T-cell (primary cell): Measurements from ENCODE around the gene LRP1. TPM values are rescaled to one million over a fixed set of nuclear protein-coding genes. Genes with fewer than 3 reads are reported as not detected.

Source experiments
- ATAC-seq, 4 experiments: fragments of 200-7000 bp in 3 of 4; fragments of 150-1000 bp in 1 of 4; cut with Tn5 transposase; replicated peaks in 1 of 4; 1 replicate in 3 of 4; 2 replicates in 1 of 4; pipeline ENCODE4 v1.10.0; 2021; ENCODE audit warnings: moderate library complexity in 3 of 4, mild to moderate bottlenecking in 2 of 4, moderate number of reproducible peaks in 1 of 4
- CTCF ChIA-PET, 2 donors: fragments of 300-600 bp; sonication (Branson Sonifier 250); formaldehyde crosslinking; loops; one replicate each; lab custom pipeline; 2022; ENCODE audit warnings: antibody characterized with exemption in 2 of 2; lab: Charles Lee
- POLR2A ChIA-PET, 2 donors: fragments of 300-600 bp; sonication (Branson Sonifier 250); formaldehyde crosslinking; loops; one replicate each; lab custom pipeline; 2022; ENCODE audit warnings: antibody characterized with exemption in 2 of 2; lab: Charles Lee
- DNase-seq, 35 experiments: peaks; one replicate each; pipeline versions ENCODE4 v3.0.0 to v3.0.0-alpha.2; 2013 to 2023
- H3K27ac ChIP-seq: one replicate; pipeline ENCODE4 v1.5.1; 2013; ENCODE audit warnings: low read length
- H3K27me3 ChIP-seq, 2 experiments: replicated peaks in 1 of 2; 1 replicate in 1 of 2; 2 replicates in 1 of 2; pipeline versions ENCODE4 v1.6.1 to v1.7.0; 2013; ENCODE audit warnings: low read length in 1 of 2, mixed read lengths in 1 of 2; ENCODE audit not compliant: control insufficient read depth in 2 of 2, insufficient read depth in 2 of 2; ENCODE audit errors: extremely low read depth in 1 of 2
- H3K36me3 ChIP-seq, 2 donors: 1 replicate in 1 of 2; 2 replicates in 1 of 2; pipeline versions ENCODE4 v1.6.1 to v1.7.0; 2013; ENCODE audit warnings: low read length in 1 of 2; ENCODE audit not compliant: control insufficient read depth in 2 of 2, insufficient read depth in 1 of 2; ENCODE audit errors: extremely low read depth in 1 of 2
- H3K4me1 ChIP-seq, 2 experiments: 1 replicate in 1 of 2; 2 replicates in 1 of 2; pipeline versions ENCODE4 v1.6.1 to v1.7.0; 2013; ENCODE audit warnings: low read length in 2 of 2, mixed read lengths in 1 of 2; ENCODE audit not compliant: insufficient read depth in 2 of 2, control insufficient read depth in 1 of 2; ENCODE audit errors: extremely low read depth in 1 of 2
- H3K4me3 ChIP-seq, 2 donors: 1 replicate in 1 of 2; 2 replicates in 1 of 2; pipeline versions ENCODE4 v1.5.1 to v1.7.0; 2013; ENCODE audit warnings: mild to moderate bottlenecking in 2 of 2, low read length in 1 of 2, moderate library complexity in 1 of 2; ENCODE audit not compliant: control insufficient read depth in 1 of 2; ENCODE audit errors: extremely low read depth in 1 of 2
- H3K9me3 ChIP-seq: 2 replicates; pipeline ENCODE4 v1.7.0; 2013
- H3K27ac Mint-ChIP-seq, 2 donors: one replicate each; pipeline ENCODE4 v1.8.0; 2020 to 2021; ENCODE audit warnings: mild to moderate bottlenecking in 2 of 2, mixed read lengths in 2 of 2
- H3K27me3 Mint-ChIP-seq, 2 donors: one replicate each; pipeline ENCODE4 v1.8.0; 2021 to 2022; ENCODE audit warnings: mixed read lengths in 2 of 2
- H3K36me3 Mint-ChIP-seq: one replicate; pipeline ENCODE4 v1.8.0; 2021; ENCODE audit warnings: mixed read lengths
- H3K4me1 Mint-ChIP-seq, 3 donors: one replicate each; pipeline ENCODE4 v1.8.0; 2020 to 2022; ENCODE audit warnings: mixed read lengths in 3 of 3, mild to moderate bottlenecking in 1 of 3
- H3K4me3 Mint-ChIP-seq, 3 donors: one replicate each; pipeline ENCODE4 v1.8.0; 2020 to 2022; ENCODE audit warnings: mild to moderate bottlenecking in 3 of 3, mixed read lengths in 3 of 3, moderate library complexity in 3 of 3
- H3K9me3 Mint-ChIP-seq, 3 donors: one replicate each; pipeline ENCODE4 v1.8.0; 2020 to 2022; ENCODE audit warnings: mixed read lengths in 3 of 3
- WGBS: methylation state at CpG from one replicate; pipeline ENCODE4 v1.1.5; 2013; ENCODE audit warnings: missing lambda C conversion rate; ENCODE audit not compliant: insufficient coverage; 5-methylcytosine and 5-hydroxymethylcytosine counted together
- total RNA-seq, 35 experiments: library from RNA in 6 of 35; stranded (reverse) in 6 of 35; fragments of 120-200 nt in 1 of 35; gene quantifications; one replicate each; pipeline versions ENCODE4 v1.2.1 to v1.2.4 and lab custom pipeline; 2013 to 2026

The LRP1 gene
- total RNA-seq, 5 donors from 2014 or later (not counting 1 experiment from before 2014, with no cell fraction given) = 5.9 to 8.1 (median 7.7) TPM

DNA sequence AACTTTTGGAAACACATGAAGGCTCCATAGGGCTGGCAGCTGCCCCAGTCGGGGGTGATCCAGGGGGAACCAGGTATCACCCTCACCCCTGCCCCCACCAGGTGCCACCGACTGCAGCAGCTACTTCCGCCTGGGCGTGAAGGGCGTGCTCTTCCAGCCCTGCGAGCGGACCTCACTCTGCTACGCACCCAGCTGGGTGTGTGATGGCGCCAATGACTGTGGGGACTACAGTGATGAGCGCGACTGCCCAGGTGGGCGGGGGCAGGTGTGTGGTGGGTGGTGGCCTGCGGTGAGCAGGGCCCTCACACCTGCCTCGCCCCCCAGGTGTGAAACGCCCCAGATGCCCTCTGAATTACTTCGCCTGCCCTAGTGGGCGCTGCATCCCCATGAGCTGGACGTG is 66.0 kb downstream of the LRP1 start:
- WGBS = 80% methylated on average over 16 of the region's 18 CpGs
- ChIA-PET CTCF (no interaction called here), POLR2A (no interaction called here)
- Mint-ChIP-seq H3K27ac (no peak overlapping the region), H3K4me1 (no peaks in the 10 kb centered on the region), H3K36me3 (peaks cover 8% of the 10 kb centered on the region), H3K27me3 (no peaks in the 10 kb centered on the region), H3K9me3 (no peaks in the 10 kb centered on the region), H3K4me3 (no peak overlapping the region)
- no peaks in the 10 kb centered on the region for H3K36me3 ChIP-seq
- DNase-seq (no peak), ATAC-seq (no peak)
- H3K27me3 ChIP-seq = no peaks in the 10 kb centered on the region
- H3K4me3 ChIP-seq = no peak overlapping the region
- H3K4me1 ChIP-seq = no peaks in the 10 kb centered on the region
- H3K9me3 ChIP-seq = no peaks in the 10 kb centered on the region
- H3K27ac ChIP-seq = no peak overlapping the region

DNA sequence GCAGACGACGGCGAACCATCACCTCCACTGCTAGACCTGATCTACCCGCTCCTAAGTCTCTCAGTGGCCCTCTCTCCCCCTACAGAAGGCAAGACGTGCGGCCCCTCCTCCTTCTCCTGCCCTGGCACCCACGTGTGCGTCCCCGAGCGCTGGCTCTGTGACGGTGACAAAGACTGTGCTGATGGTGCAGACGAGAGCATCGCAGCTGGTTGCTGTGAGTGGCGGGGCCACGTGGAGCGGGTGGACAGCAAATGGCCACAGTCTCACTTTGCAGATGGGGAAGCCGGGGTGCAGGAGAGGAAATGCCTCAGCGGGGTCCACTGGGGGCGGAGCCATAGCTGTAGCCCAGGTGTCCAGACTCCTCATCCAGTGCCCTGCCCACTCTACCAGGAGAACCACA is 66.9 kb downstream of the LRP1 start:
- Histone ChIP-seq H3K36me3 (no peaks in the 10 kb centered on the region), H3K4me3 (no peak overlapping the region), H3K27me3 (no peaks in the 10 kb centered on the region), H3K9me3 (no peaks in the 10 kb centered on the region), H3K27ac (no peak overlapping the region), H3K4me1 (no peaks in the 10 kb centered on the region)
- Mint-ChIP-seq H3K36me3 (peaks cover 8% of the 10 kb centered on the region), H3K27ac (no peak overlapping the region), H3K9me3 (no peaks in the 10 kb centered on the region), H3K4me1 (no peaks in the 10 kb centered on the region), H3K4me3 (no peak overlapping the region), H3K27me3 (no peaks in the 10 kb centered on the region)
- whole genome bisulfite sequencing = 87% methylated on average over 18 of the region's 19 CpGs
- POLR2A ChIA-PET = no interaction called here
- ATAC-seq (no peak), DNase-seq (no peak)
- CTCF ChIA-PET = no interaction called here

DNA sequence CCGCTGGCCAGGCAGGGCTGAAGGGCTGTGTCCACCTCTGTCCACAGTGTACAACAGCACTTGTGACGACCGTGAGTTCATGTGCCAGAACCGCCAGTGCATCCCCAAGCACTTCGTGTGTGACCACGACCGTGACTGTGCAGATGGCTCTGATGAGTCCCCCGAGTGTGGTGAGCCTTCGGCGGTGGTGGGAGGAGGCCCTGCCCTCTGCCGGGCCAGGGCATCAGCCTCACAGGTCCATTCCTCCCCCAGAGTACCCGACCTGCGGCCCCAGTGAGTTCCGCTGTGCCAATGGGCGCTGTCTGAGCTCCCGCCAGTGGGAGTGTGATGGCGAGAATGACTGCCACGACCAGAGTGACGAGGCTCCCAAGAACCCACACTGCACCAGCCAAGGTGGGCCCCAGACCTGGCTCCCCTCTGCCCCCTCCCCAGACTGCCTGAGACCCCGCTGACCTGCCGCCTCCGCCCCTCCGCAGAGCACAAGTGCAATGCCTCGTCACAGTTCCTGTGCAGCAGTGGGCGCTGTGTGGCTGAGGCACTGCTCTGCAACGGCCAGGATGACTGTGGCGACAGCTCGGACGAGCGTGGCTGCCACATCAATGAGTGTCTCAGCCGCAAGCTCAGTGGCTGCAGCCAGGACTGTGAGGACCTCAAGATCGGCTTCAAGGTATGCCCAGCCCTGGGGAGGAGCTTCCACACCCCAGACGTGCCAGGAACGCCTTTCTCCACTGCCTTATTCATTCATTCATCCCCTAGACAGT is 67.5 kb downstream of the LRP1 start:
- Mint-ChIP-seq H3K27ac (no peak overlapping the region), H3K4me3 (no peak overlapping the region), H3K36me3 (peaks cover 8% of the 10 kb centered on the region), H3K9me3 (no peaks in the 10 kb centered on the region), H3K4me1 (no peaks in the 10 kb centered on the region), H3K27me3 (no peaks in the 10 kb centered on the region)
- no peak for DNase-seq
- no peaks in the 10 kb centered on the region for H3K36me3 ChIP-seq
- 78% methylated on average over 27 of the region's 34 CpGs for WGBS
- H3K27me3 ChIP-seq = no peaks in the 10 kb centered on the region
- no peaks in the 10 kb centered on the region for H3K9me3 ChIP-seq
- H3K4me1 ChIP-seq = no peaks in the 10 kb centered on the region
- ATAC-seq = no peak
- POLR2A ChIA-PET = no interaction called here
- no peak overlapping the region for H3K4me3 ChIP-seq
- CTCF ChIA-PET = no interaction called here
- no peak overlapping the region for H3K27ac ChIP-seq

DNA sequence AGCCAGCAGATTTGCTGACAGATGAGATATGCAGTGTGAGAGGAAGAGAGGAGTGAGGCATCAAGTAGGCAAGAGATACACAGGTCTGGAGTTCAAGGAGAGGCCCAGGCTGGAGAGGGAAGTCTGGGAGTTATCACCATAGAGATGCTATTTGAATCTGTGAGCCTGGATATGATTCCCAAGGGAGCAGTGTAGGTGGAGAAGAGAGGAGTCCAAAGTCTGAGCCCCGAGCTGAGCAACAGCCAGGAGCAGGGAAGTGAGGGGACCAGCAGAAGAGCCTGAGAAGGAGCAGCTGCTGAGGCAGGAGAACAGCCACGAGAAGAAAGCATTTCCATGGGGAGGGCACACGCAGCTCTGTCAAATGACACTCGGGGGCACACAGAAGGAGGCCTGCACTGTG is 68.2 kb downstream of the LRP1 start:
- no peaks in the 10 kb centered on the region for H3K4me1 ChIP-seq
- ChIA-PET POLR2A (no interaction called here), CTCF (no interaction called here)
- no peaks in the 10 kb centered on the region for H3K9me3 ChIP-seq
- Mint-ChIP-seq H3K36me3 (peaks cover 8% of the 10 kb centered on the region), H3K4me1 (no peaks in the 10 kb centered on the region), H3K27me3 (no peaks in the 10 kb centered on the region), H3K9me3 (no peaks in the 10 kb centered on the region), H3K4me3 (no peak overlapping the region), H3K27ac (no peak overlapping the region)
- H3K36me3 ChIP-seq = no peaks in the 10 kb centered on the region
- WGBS = 60% methylated on average over 4 of the region's 4 CpGs
- no peaks in the 10 kb centered on the region for H3K27me3 ChIP-seq
- DNase-seq (no peak), ATAC-seq (no peak)
- H3K27ac ChIP-seq = no peak overlapping the region
- H3K4me3 ChIP-seq = no peak overlapping the region

DNA sequence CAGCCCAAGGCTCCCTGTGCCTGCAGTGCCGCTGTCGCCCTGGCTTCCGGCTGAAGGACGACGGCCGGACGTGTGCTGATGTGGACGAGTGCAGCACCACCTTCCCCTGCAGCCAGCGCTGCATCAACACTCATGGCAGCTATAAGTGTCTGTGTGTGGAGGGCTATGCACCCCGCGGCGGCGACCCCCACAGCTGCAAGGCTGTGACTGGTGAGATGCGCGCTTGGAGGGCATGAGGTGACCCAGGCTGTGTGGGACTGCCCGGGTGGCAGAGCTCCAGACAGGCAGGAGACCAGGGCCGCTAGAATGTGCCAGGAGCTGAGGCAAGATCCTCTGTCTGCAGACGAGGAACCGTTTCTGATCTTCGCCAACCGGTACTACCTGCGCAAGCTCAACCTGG is 68.7 kb downstream of the LRP1 start:
- Mint-ChIP-seq H3K4me3 (no peak overlapping the region), H3K9me3 (no peaks in the 10 kb centered on the region), H3K4me1 (no peaks in the 10 kb centered on the region), H3K36me3 (peaks cover 8% of the 10 kb centered on the region), H3K27me3 (no peaks in the 10 kb centered on the region), H3K27ac (no peak overlapping the region)
- DNase-seq (no peak), ATAC-seq (no peak)
- Histone ChIP-seq H3K4me3 (no peak overlapping the region), H3K27ac (no peak overlapping the region), H3K4me1 (no peaks in the 10 kb centered on the region), H3K27me3 (no peaks in the 10 kb centered on the region), H3K36me3 (no peaks in the 10 kb centered on the region), H3K9me3 (no peaks in the 10 kb centered on the region)
- 91% methylated on average over 19 of the region's 22 CpGs for WGBS
- POLR2A ChIA-PET = no interaction called here
- CTCF ChIA-PET = no interaction called here

DNA sequence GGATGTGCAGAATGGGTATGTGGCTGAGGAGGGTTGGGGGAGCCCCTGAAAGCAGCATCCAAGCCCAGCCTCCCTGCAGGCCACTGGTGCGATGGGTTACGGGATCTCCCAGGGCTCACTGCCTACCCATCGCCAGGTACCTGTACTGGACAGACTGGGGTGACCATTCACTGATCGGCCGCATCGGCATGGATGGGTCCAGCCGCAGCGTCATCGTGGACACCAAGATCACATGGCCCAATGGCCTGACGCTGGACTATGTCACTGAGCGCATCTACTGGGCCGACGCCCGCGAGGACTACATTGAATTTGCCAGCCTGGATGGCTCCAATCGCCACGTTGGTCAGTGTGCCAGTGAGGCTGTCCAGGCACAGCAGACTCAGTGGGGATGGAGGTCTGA is 70.0 kb downstream of the LRP1 start:
- WGBS = 97% methylated on average over 17 of the region's 17 CpGs
- CTCF ChIA-PET = no interaction called here
- no peaks in the 10 kb centered on the region for H3K36me3 ChIP-seq
- H3K4me3 ChIP-seq = no peak overlapping the region
- Mint-ChIP-seq H3K36me3 (peaks cover 8% of the 10 kb centered on the region), H3K27me3 (no peaks in the 10 kb centered on the region), H3K27ac (no peak overlapping the region), H3K9me3 (no peaks in the 10 kb centered on the region), H3K4me1 (no peaks in the 10 kb centered on the region), H3K4me3 (no peak overlapping the region)
- H3K27ac ChIP-seq = no peak overlapping the region
- no peaks in the 10 kb centered on the region for H3K4me1 ChIP-seq
- no peak for DNase-seq
- no peaks in the 10 kb centered on the region for H3K9me3 ChIP-seq
- H3K27me3 ChIP-seq = no peaks in the 10 kb centered on the region
- POLR2A ChIA-PET = no interaction called here
- no peak for ATAC-seq

DNA sequence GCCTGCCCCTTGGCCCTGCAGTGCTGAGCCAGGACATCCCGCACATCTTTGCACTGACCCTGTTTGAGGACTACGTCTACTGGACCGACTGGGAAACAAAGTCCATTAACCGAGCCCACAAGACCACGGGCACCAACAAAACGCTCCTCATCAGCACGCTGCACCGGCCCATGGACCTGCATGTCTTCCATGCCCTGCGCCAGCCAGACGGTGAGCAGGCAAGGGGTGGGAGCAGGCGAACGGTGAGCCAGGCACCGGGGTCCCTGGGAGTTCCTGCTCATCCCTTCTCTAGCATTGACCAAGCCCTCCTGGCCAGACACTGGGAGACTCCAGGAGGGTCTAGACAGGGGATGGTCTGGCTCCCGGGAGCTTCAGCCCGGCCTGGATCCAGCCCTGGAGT is 70.9 kb downstream of the LRP1 start:
- Histone ChIP-seq H3K27ac (no peak overlapping the region), H3K27me3 (no peaks in the 10 kb centered on the region), H3K4me1 (no peaks in the 10 kb centered on the region), H3K4me3 (no peak overlapping the region), H3K9me3 (no peaks in the 10 kb centered on the region), H3K36me3 (no peaks in the 10 kb centered on the region)
- no peaks in the 10 kb centered on the region for H3K4me1 Mint-ChIP-seq
- no peak for ATAC-seq
- no peaks in the 10 kb centered on the region for H3K9me3 Mint-ChIP-seq
- no peaks in the 10 kb centered on the region for H3K27me3 Mint-ChIP-seq
- peaks cover 8% of the 10 kb centered on the region for H3K36me3 Mint-ChIP-seq
- no peak overlapping the region for H3K27ac Mint-ChIP-seq
- ChIA-PET CTCF (no interaction called here), POLR2A (no interaction called here)
- 90% methylated on average over 13 of the region's 15 CpGs for WGBS
- no peak for DNase-seq
- H3K4me3 Mint-ChIP-seq = no peak overlapping the region
